Measurements from ENCODE around the gene ACER3. TPM values are rescaled to one million over a fixed set of nuclear protein-coding genes. Genes with fewer than 3 reads are reported as not detected.
"Not testable (repeated sequence)": the region's sequence is repeated elsewhere in the genome, so short reads cannot be mapped to it uniquely, and the experiment has no call there.

ACER3 gene
- total and polyA plus RNA-seq, 11 donors = 3.2 to 17.0 (median 9.8) TPM

GRCh38 chr11:76849376-76849775 lies 11.3 kb upstream of the ACER3 start:
- DNase-seq = no peak
- Histone ChIP-seq H3K4me1 (peaks cover 0 to 20% (median 2%) of the 10 kb centered on the region in 12 donors), H3K4me3 (no peak overlapping the region), H3K36me3 (no peaks in the 10 kb centered on the region), H3K27ac (no peak overlapping the region), H3K27me3 (no peaks in the 10 kb centered on the region), H3K9me3 (no peaks in the 10 kb centered on the region)
- intact Hi-C loops (cut with DNase I) = no loop called here
- WGBS, 4 donors = 96 to 99% (median 97%) methylated on average over 3 of the region's 3 CpGs
- ATAC-seq = no peak
- TF ChIP-seq POLR2A (IDR thresholded peaks at IDR 0.05) = no peak
- TF ChIP-seq, protein P1, sequence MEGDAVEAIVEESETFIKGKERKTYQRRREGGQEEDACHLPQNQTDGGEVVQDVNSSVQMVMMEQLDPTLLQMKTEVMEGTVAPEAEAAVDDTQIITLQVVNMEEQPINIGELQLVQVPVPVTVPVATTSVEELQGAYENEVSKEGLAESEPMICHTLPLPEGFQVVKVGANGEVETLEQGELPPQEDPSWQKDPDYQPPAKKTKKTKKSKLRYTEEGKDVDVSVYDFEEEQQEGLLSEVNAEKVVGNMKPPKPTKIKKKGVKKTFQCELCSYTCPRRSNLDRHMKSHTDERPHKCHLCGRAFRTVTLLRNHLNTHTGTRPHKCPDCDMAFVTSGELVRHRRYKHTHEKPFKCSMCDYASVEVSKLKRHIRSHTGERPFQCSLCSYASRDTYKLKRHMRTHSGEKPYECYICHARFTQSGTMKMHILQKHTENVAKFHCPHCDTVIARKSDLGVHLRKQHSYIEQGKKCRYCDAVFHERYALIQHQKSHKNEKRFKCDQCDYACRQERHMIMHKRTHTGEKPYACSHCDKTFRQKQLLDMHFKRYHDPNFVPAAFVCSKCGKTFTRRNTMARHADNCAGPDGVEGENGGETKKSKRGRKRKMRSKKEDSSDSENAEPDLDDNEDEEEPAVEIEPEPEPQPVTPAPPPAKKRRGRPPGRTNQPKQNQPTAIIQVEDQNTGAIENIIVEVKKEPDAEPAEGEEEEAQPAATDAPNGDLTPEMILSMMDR (IDR thresholded peaks at IDR 0.05) = no peak

DNA sequence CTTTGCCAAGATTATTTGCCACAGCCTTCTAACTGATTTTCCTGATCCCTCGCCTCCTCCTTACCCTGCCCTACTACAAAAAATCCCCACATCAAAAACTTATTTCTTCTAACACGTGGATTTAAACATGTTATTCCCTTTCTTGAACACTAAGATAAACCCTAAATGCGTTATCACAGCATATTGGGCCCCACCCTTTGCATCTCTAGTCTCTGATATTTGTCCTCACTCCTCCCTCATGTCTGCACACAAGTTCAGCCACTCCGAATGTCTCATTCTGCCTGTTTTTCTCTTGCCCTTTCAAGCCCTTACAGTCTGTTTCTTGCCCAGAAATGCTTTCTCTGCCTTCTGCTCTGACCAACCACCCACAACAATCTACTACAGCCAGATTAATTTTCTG lies 10.6 kb upstream of the ACER3 start:
- DNase-seq (no peak), ATAC-seq (no peak)
- intact Hi-C loops (cut with DNase I) = loop anchor here in 1 of 10 donors (10.0 kb wide), 1 partner anchor 45 kb away; no protein-coding TSS in a partner anchor
- 79 to 84% (median 82%) methylated on average over 4 of the region's 4 CpGs for WGBS, 4 donors
- no peak for TF ChIP-seq POLR2A (IDR thresholded peaks at IDR 0.05)
- TF ChIP-seq, protein P1 (IDR thresholded peaks at IDR 0.05) = no peak
- Histone ChIP-seq H3K4me1 (peaks cover 0 to 20% (median 2%) of the 10 kb centered on the region in 12 donors), H3K27ac (no peak overlapping the region), H3K4me3 (no peak overlapping the region), H3K27me3 (no peaks in the 10 kb centered on the region), H3K9me3 (no peaks in the 10 kb centered on the region), H3K36me3 (no peaks in the 10 kb centered on the region)

DNA sequence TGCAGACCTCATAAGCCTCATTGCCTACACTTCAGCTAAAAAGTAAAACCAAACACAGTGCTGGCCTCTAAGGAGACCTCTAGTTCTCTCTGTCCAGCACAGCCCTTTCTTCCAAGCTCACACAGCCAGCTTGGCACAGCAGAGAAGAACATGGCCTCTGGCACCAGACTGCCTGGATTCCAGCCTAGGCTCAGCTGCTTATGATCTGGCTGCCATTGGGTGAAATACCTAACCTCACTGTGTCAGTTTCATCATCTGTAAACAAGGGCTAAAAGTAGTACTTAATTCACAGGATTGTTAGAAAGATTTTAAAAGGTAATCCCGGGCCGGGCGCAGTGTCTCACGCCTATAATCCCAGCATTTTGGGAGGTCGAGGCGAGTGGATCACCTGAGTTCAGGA lies 9.9 kb upstream of the ACER3 start:
- peak in 3 of 5 donors; percentile 13 to 52 (median 51) for DNase-seq
- 92 to 96% (median 95%) methylated on average over 6 of the region's 6 CpGs for WGBS, 4 donors

GRCh38 chr11:76854709-76855108 lies 6.0 kb upstream of the ACER3 start:
- Histone ChIP-seq H3K27ac (no peak overlapping the region), H3K4me1 (peaks cover 0 to 30% (median 0%) of the 10 kb centered on the region in 12 donors), H3K4me3 (no peak overlapping the region), H3K36me3 (no peaks in the 10 kb centered on the region), H3K27me3 (no peaks in the 10 kb centered on the region), H3K9me3 (no peaks in the 10 kb centered on the region)
- no peak for TF ChIP-seq POLR2A (IDR thresholded peaks at IDR 0.05)
- TF ChIP-seq, protein P1 (IDR thresholded peaks at IDR 0.05) = no peak
- 90 to 100% (median 95%) methylated on average over 1 of the region's 1 CpG for WGBS, 4 donors
- intact Hi-C loops (cut with DNase I) = loop anchor here in 1 of 10 donors (10.0 kb wide), 1 partner anchor 50 kb away; no protein-coding TSS in a partner anchor
- no peak for DNase-seq
- ATAC-seq = no peak

More for the DNA sequence above, 9.9 kb upstream of the ACER3 start:
- ATAC-seq = peak; percentile 58 to 93 (median 93)
- H3K4me1 ChIP-seq = peaks cover 0 to 20% (median 2%) of the 10 kb centered on the region in 12 donors
- H3K9me3 ChIP-seq = no peaks in the 10 kb centered on the region
- H3K27ac ChIP-seq = no peak overlapping the region
- H3K27me3 ChIP-seq = no peaks in the 10 kb centered on the region
- no peaks in the 10 kb centered on the region for H3K36me3 ChIP-seq
- no peak overlapping the region for H3K4me3 ChIP-seq
- intact Hi-C loops (cut with DNase I) = loop anchor here in 1 of 10 donors (10.0 kb wide), 1 partner anchor 46 kb away; no protein-coding TSS in a partner anchor
- TF ChIP-seq POLR2A (IDR thresholded peaks at IDR 0.05) = no peak
- TF ChIP-seq, protein P1 (IDR thresholded peaks at IDR 0.05) = no peak

GRCh38 chr11:76855670-76856069 lies 5.0 kb upstream of the ACER3 start:
- not testable (repeated sequence) for DNase-seq, H3K27me3 ChIP-seq, H3K27ac ChIP-seq, H3K9me3 ChIP-seq, H3K36me3 ChIP-seq, H3K4me3 ChIP-seq, ATAC-seq
- H3K4me1 ChIP-seq = peaks cover 0 to 37% (median 4%) of the 10 kb centered on the region in 12 donors
- intact Hi-C loops (cut with DNase I) = loop anchor here in 1 of 10 donors (10.0 kb wide), 1 partner anchor 51 kb away; no protein-coding TSS in a partner anchor
- WGBS, 4 donors = 83 to 86% (median 86%) methylated on average over 5 of the region's 5 CpGs

Measured in heart left ventricle (tissue), 16 donors.